Activated CD4-positive, alpha-beta T cell treated with anti-CD3 and anti-CD28 coated beads for 24 hours (primary cell): ENCODE measurements around the gene EGF.

Source experiments
- DNase-seq, 2 donors: peaks; one replicate each; pipeline ENCODE4 v3.0.0-alpha.2; 2020; ENCODE audit warnings: low read depth in 2 of 2

EGF gene

GRCh38 chr4:109962401-109962800, 49.7 kb downstream of the EGF start:
- DNase-seq: no peak

GRCh38 chr4:109966891-109967481, 54.3 kb downstream of the EGF start:
- DNase-seq: no peak

GRCh38 chr4:109967798-109968520, 55.3 kb downstream of the EGF start:
- DNase-seq: no peak

GRCh38 chr4:109969087-109969486, 56.4 kb downstream of the EGF start:
- DNase-seq: no peak

- DNase-seq: no peak
These were observed 57.2 kb downstream of the EGF start for GRCh38 chr4:109969919-109970318.

GRCh38 chr4:109972786-109973528, 60.3 kb downstream of the EGF start:
- DNase-seq: no peak

- no peak for DNase-seq
These were observed 60.8 kb downstream of the EGF start for GRCh38 chr4:109973529-109973905.

- DNase-seq: no peak
These were observed 63.5 kb downstream of the EGF start for GRCh38 chr4:109976189-109976588.

- DNase-seq: no peak
These were observed 65.3 kb downstream of the EGF start for GRCh38 chr4:109977854-109978501.

- DNase-seq: no peak
These were observed 66.2 kb downstream of the EGF start for GRCh38 chr4:109978704-109979454.

GRCh38 chr4:109979920-109980717, 67.4 kb downstream of the EGF start:
- no peak for DNase-seq

- DNase-seq: no peak
These were observed 69.3 kb downstream of the EGF start for GRCh38 chr4:109981936-109982335.

GRCh38 chr4:109982521-109982920, 69.8 kb downstream of the EGF start:
- no peak for DNase-seq

GRCh38 chr4:109985993-109986974, 73.6 kb downstream of the EGF start:
- no peak for DNase-seq

GRCh38 chr4:109989044-109989443, 76.4 kb downstream of the EGF start:
- DNase-seq: no peak

GRCh38 chr4:109989618-109990017, 76.9 kb downstream of the EGF start:
- no peak for DNase-seq

- no peak for DNase-seq
These were observed 77.9 kb downstream of the EGF start for GRCh38 chr4:109990261-109991257.

GRCh38 chr4:109993116-109993515, 80.4 kb downstream of the EGF start:
- DNase-seq: no peak
